Nephron (organoid): ENCODE results near the gene COL8A2.

Experiments
- H3K27ac Mint-ChIP-seq, 3 experiments: 2 replicates each; pipeline ENCODE4 v1.8.0; 2020; ENCODE audit warnings: mixed read lengths in 3 of 3, mild to moderate bottlenecking in 2 of 3, moderate library complexity in 1 of 3
- H3K27me3 Mint-ChIP-seq: 2 replicates; pipeline ENCODE4 v1.8.0; 2021; ENCODE audit warnings: low read depth, mild to moderate bottlenecking, moderate library complexity, mixed read lengths
- H3K36me3 Mint-ChIP-seq: 2 replicates; pipeline ENCODE4 v1.8.0; 2020; ENCODE audit warnings: low read depth, mixed read lengths
- H3K4me1 Mint-ChIP-seq: 2 replicates; pipeline ENCODE4 v1.8.0; 2020; ENCODE audit warnings: mixed read lengths
- H3K4me3 Mint-ChIP-seq, 3 experiments: 2 replicates each; pipeline ENCODE4 v1.8.0; 2020; ENCODE audit warnings: mild to moderate bottlenecking in 3 of 3, mixed read lengths in 3 of 3, moderate library complexity in 2 of 3
- H3K9me3 Mint-ChIP-seq: 2 replicates; pipeline ENCODE4 v1.8.0; 2020; ENCODE audit warnings: mixed read lengths
- CTCF ChIP-seq, 3 experiments: fragments of 200-600 bp; sonication (generic); IDR thresholded peaks; one replicate each; pipeline ENCODE4 v1.5.0; 2021; ENCODE audit warnings: antibody characterized with exemption in 3 of 3; ENCODE audit not compliant: unreplicated experiment in 3 of 3

COL8A2 gene

GRCh38 chr1:36132029-36132428, 7.0 kb upstream of the COL8A2 start:
- H3K4me3 Mint-ChIP-seq, result no peak overlapping the region
- H3K4me1 Mint-ChIP-seq, result peaks cover 28% of the 10 kb centered on the region
- H3K36me3 Mint-ChIP-seq, result no peaks in the 10 kb centered on the region
- no peak for TF ChIP-seq CTCF (IDR thresholded peaks at IDR 0.05; ENCODE audit: unreplicated experiment in 3 of 3)
- H3K27me3 Mint-ChIP-seq, result peaks cover 13% of the 10 kb centered on the region
- no peaks in the 10 kb centered on the region for H3K9me3 Mint-ChIP-seq
- H3K27ac Mint-ChIP-seq, result peak overlapping the region in 1 of 3 experiments; percentile 5

DNA sequence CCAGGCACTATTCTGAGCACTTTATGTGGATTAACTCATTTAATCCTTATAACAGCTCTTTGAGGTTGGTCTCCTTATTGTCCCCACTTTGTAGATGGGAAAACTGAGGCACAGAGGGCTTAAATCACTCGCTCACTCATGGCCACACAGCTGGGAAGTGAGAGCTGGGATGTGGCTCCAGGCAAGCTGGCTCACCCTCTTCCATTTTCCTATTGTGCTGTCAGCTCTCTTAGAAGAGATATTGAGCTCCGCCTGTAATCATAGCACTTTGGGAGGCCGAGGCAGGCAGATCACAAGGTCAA, 3.8 kb upstream of the COL8A2 start:
- Mint-ChIP-seq H3K9me3 (no peaks in the 10 kb centered on the region), H3K27ac (no peak overlapping the region), H3K4me3 (no peak overlapping the region), H3K36me3 (no peaks in the 10 kb centered on the region), H3K4me1 (peaks cover 34% of the 10 kb centered on the region), H3K27me3 (peaks cover 33% of the 10 kb centered on the region)
- no peak for TF ChIP-seq CTCF (IDR thresholded peaks at IDR 0.05; ENCODE audit: unreplicated experiment in 3 of 3)

DNA sequence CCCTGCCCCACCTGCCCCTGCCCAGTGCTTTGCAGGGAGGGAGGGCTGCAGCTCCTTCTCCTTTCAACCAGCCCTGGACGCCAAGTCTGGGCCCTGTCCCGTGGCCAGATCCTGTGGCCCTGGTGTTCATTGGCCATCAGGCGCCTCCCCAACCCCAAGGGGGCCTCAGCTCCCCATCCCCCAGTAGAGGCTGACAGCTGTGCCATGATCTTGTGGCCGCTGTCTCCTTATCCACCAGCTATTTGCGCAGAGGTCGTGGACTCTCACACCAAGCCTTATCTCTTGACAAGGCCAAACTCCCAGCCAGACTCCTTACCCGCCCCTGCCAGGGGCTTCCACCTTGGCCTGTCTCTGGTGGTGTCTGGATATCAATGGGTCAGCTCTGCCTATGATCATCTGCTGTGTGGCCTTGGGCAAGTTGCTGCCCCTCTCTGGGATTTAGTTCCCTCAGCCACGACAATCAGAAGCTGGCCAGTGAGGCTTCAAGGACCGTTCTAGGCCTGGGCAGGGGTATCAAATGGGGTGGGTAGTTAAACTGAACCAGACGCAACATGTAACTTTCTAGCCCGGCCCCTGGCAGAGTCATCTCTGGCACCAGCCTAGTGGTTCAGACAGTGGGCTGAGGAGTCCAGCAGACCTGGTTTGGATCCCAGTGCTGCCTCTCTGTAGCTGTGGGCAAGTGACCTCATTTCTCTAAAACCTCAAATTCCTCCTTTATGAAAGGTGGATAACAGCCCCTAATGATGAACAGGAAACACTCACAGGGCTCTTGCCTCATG, 3.3 kb upstream of the COL8A2 start:
- TF ChIP-seq CTCF (IDR thresholded peaks at IDR 0.05; ENCODE audit: unreplicated experiment in 3 of 3), result no peak
- H3K27me3 Mint-ChIP-seq, result peaks cover 39% of the 10 kb centered on the region
- no peaks in the 10 kb centered on the region for H3K36me3 Mint-ChIP-seq
- H3K4me3 Mint-ChIP-seq, result peak overlapping the region in 1 of 3 experiments; percentile 9
- H3K9me3 Mint-ChIP-seq, result no peaks in the 10 kb centered on the region
- peak overlapping the region in 1 of 3 experiments; percentile 32 for H3K27ac Mint-ChIP-seq
- H3K4me1 Mint-ChIP-seq, result peaks cover 35% of the 10 kb centered on the region

DNA sequence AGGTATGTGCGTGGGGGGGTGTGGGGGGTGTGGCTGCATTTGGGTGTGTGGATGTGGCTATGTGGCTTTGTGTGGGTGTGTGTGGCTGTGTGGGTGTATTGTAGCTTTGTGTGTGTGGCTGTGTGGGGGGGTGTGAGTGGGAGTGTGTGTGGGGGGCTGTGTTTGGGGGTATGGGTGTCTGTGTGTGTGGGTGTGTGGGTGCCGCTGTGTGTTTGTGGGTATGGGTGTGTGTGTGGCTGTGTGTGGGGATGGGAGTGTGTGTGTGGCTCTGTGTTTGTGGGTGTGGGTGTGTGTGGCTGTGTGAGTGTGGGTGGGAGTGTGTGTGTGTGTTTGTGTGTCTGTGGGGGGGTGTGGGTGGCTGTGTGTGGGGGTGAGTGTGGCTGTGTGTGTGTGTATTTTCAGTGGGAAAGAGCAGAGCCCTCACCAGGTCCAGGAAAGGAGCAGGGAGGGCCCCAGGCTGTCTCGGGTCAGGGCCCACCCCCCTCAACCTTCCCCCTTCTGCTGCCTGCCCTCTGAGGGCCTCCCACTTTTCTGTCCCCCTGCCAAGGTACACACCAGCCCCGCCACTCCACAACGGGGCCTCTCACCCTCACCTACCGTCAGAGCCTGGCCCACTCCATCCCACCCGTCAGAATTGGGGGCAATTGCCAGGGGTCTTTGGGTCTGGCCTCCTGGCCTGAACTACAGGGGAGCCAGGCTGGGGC, 1.9 kb upstream of the COL8A2 start:
- peaks cover 48% of the 10 kb centered on the region for H3K4me1 Mint-ChIP-seq
- peaks cover 40% of the 10 kb centered on the region for H3K27me3 Mint-ChIP-seq
- H3K27ac Mint-ChIP-seq, result peak overlapping the region in 2 of 3 experiments; percentile 44 to 71
- H3K36me3 Mint-ChIP-seq, result no peaks in the 10 kb centered on the region
- TF ChIP-seq CTCF (IDR thresholded peaks at IDR 0.05; ENCODE audit: unreplicated experiment in 3 of 3), result no peak
- H3K9me3 Mint-ChIP-seq, result no peaks in the 10 kb centered on the region
- H3K4me3 Mint-ChIP-seq, result peak overlapping the region; percentile 15 to 78 (median 34)

DNA sequence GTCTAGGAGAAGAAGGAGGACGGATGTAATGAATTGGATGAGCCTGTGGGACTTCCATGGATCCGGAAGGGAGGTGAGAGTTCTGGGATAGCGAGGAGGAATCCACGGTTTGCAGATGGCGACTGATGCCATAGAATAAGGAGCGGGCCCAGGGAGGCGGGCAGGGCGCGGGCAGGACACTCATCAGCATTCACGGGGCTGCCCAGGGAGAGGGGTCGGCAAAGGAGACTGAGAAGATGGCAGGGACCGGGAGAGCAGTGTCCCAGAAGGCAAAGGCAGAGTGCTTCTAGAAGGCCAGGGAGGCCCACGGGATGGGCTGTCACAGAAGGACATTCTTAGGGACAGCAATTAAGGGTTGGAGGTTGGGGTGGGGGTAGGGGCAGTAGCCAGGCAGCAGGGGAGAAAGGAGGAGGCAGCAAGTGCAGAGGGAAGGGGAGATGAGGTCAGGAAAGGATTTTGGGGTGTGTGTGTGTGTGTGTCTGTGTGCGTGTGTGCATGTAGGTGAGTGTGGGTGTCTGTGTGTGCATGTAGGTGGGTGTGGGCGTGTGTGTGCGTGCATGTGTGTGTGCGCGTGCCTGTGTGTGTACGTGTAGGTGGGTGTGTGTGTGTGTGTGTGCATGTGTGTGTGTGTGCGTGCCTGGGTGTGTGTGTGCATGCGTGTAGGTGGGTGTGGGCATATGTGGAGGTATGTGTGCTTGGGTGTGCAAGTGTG, 1.1 kb upstream of the COL8A2 start:
- H3K4me1 Mint-ChIP-seq, result peaks cover 48% of the 10 kb centered on the region

More for the DNA sequence above, 1.1 kb upstream of the COL8A2 start:
- Mint-ChIP-seq H3K4me3 (peak overlapping the region; percentile 69 to 78 (median 71)), H3K36me3 (no peaks in the 10 kb centered on the region), H3K9me3 (no peaks in the 10 kb centered on the region), H3K27me3 (peaks cover 40% of the 10 kb centered on the region), H3K27ac (peak overlapping the region; percentile 22 to 95 (median 71))
- no peak for TF ChIP-seq CTCF (IDR thresholded peaks at IDR 0.05; ENCODE audit: unreplicated experiment in 3 of 3)
